ENCODE data around the gene NEAT1.
A peak's percentile ranks its signal among the peaks of the same experiment; 100 is the strongest.
"Not testable (repeated sequence)": the region's sequence is repeated elsewhere in the genome, so short reads cannot be mapped to it uniquely, and the experiment has no call there.

Gene NEAT1

GRCh38 chr11:65444314-65445051 is 21.9 kb downstream of the NEAT1 start:
- H3K4me3 ChIP-seq (ENCODE audit: low read length): no peak overlapping the region
- DNase-seq (ENCODE audit: low read depth, low spot score): no peak

GRCh38 chr11:65445101-65445603 is 22.6 kb downstream of the NEAT1 start:
- H3K4me3 ChIP-seq (ENCODE audit: low read length): no peak overlapping the region
- no peak for DNase-seq (ENCODE audit: low read depth, low spot score)

GRCh38 chr11:65445604-65446445 is 23.2 kb downstream of the NEAT1 start:
- H3K4me3 ChIP-seq (ENCODE audit: low read length): no peak overlapping the region
- DNase-seq (ENCODE audit: low read depth, low spot score): no peak

- H3K4me3 ChIP-seq (ENCODE audit: low read length): no peak overlapping the region
- DNase-seq (ENCODE audit: low read depth, low spot score): no peak
Measured at GRCh38 chr11:65446446-65447277, 24.1 kb downstream of the NEAT1 start.

GRCh38 chr11:65448074-65448417 is 25.4 kb downstream of the NEAT1 start:
- no peak for DNase-seq (ENCODE audit: low read depth, low spot score)
- no peak overlapping the region for H3K4me3 ChIP-seq (ENCODE audit: low read length)

GRCh38 chr11:65448418-65449105 is 26.0 kb downstream of the NEAT1 start:
- no peak overlapping the region for H3K4me3 ChIP-seq (ENCODE audit: low read length)
- no peak for DNase-seq (ENCODE audit: low read depth, low spot score)

- not testable (repeated sequence) for H3K4me3 ChIP-seq (ENCODE audit: low read length); DNase-seq (ENCODE audit: low read depth, low spot score)
Measured at GRCh38 chr11:65451301-65451700, 28.7 kb downstream of the NEAT1 start.

- DNase-seq (ENCODE audit: low read depth, low spot score); H3K4me3 ChIP-seq (ENCODE audit: low read length): not testable (repeated sequence)
Measured at GRCh38 chr11:65452259-65452658, 29.7 kb downstream of the NEAT1 start.

- no peak for DNase-seq (ENCODE audit: low read depth, low spot score)
- no peak overlapping the region for H3K4me3 ChIP-seq (ENCODE audit: low read length)
Measured at GRCh38 chr11:65452806-65453490, 30.4 kb downstream of the NEAT1 start.

GRCh38 chr11:65454311-65454695 is 31.7 kb downstream of the NEAT1 start:
- DNase-seq (ENCODE audit: low read depth, low spot score): no peak

GRCh38 chr11:65454696-65455456 is 32.3 kb downstream of the NEAT1 start:
- peak; percentile 55 for DNase-seq (ENCODE audit: low read depth, low spot score)
- H3K4me3 ChIP-seq (ENCODE audit: low read length): peak overlapping the region; percentile 81

More at GRCh38 chr11:65454311-65454695, 31.7 kb downstream of the NEAT1 start:
- H3K4me3 ChIP-seq (ENCODE audit: low read length): peak overlapping the region; percentile 81

- DNase-seq (ENCODE audit: low read depth, low spot score): no peak
- H3K4me3 ChIP-seq (ENCODE audit: low read length): no peak overlapping the region
Measured at GRCh38 chr11:65456418-65456817, 33.8 kb downstream of the NEAT1 start.

- DNase-seq (ENCODE audit: low read depth, low spot score): no peak
- H3K4me3 ChIP-seq (ENCODE audit: low read length): no peak overlapping the region
Measured at GRCh38 chr11:65459552-65459951, 37.0 kb downstream of the NEAT1 start.

- DNase-seq (ENCODE audit: low read depth, low spot score); H3K4me3 ChIP-seq (ENCODE audit: low read length): not testable (repeated sequence)
Measured at GRCh38 chr11:65465471-65465870, 42.9 kb downstream of the NEAT1 start.

- DNase-seq (ENCODE audit: low read depth, low spot score); H3K4me3 ChIP-seq (ENCODE audit: low read length): not testable (repeated sequence)
Measured at GRCh38 chr11:65467306-65467705, 44.7 kb downstream of the NEAT1 start.

- no peak for DNase-seq (ENCODE audit: low read depth, low spot score)
- H3K4me3 ChIP-seq (ENCODE audit: low read length): no peak overlapping the region
Measured at GRCh38 chr11:65468874-65469333, 46.3 kb downstream of the NEAT1 start.

- H3K4me3 ChIP-seq (ENCODE audit: low read length): no peak overlapping the region
- no peak for DNase-seq (ENCODE audit: low read depth, low spot score)
Measured at GRCh38 chr11:65470433-65471049, 47.9 kb downstream of the NEAT1 start.

All from Jurkat, Clone E6-1 (cell line).